ENCODE results near the gene LIMK2. TPM values are rescaled to one million over a fixed set of nuclear protein-coding genes. Genes with fewer than 3 reads are reported as not detected.

Gene LIMK2
- total RNA-seq, 1 donor from 2014 or later = 37.2 TPM

DNA sequence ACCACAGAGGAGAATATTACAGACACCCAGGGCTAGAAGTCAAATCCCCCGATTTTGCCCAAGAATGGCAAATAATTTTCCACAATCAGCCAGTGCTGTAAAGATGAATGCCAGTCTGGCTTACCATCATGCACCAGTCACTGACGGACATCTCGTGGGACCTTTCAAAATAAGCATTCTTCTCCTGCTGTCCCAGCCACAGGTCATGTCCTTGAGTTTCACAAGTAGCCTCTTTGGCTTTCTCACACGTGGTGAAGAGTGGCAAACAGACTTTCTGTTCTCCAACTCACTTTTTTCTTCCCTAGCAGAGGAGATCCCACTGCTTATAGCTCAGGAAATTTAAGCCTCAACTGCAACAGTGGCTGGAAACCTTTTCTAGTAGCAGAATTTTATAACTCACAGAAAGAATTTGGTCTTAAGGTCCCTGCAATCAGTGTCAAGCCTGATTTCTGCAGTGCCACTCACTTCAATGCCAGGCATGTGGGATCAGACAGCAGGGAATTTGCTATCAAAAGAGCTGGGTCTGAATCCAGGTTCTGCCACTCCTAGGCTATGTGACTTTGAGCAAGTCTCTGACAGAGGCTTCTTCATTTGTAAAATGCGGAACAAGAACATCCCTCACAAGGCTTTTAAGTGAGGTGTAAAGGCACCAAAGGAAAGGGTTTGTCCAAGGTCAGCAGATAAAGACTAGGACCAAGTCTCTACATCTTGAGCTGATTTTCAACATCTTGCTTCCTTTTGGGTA is 76.6 kb downstream of the LIMK2 start:
- TF ChIP-seq CTCF (IDR thresholded peaks at IDR 0.05; ENCODE audit: insufficient read depth, low read length, poor library complexity, severe bottlenecking) = no peak
- no peak overlapping the region for H3K4me3 ChIP-seq (ENCODE audit: low read depth, low read length)
- no peak for DNase-seq (ENCODE audit: low read depth)
- no peaks in the 10 kb centered on the region for H3K27me3 ChIP-seq (ENCODE audit: control insufficient read depth, insufficient read depth, low read length)
- peaks cover 6% of the 10 kb centered on the region for H3K36me3 ChIP-seq (ENCODE audit: control insufficient read depth, insufficient read depth, low read length)

GRCh38 chr22:31289344-31289743 is 77.2 kb downstream of the LIMK2 start:
- Histone ChIP-seq H3K36me3 (ENCODE audit: control insufficient read depth, insufficient read depth, low read length) (peaks cover 6% of the 10 kb centered on the region), H3K4me3 (ENCODE audit: low read depth, low read length) (no peak overlapping the region), H3K27me3 (ENCODE audit: control insufficient read depth, insufficient read depth, low read length) (no peaks in the 10 kb centered on the region)
- TF ChIP-seq CTCF (IDR thresholded peaks at IDR 0.05; ENCODE audit: insufficient read depth, low read length, poor library complexity, severe bottlenecking) = no peak
- no peak for DNase-seq (ENCODE audit: low read depth)

DNA sequence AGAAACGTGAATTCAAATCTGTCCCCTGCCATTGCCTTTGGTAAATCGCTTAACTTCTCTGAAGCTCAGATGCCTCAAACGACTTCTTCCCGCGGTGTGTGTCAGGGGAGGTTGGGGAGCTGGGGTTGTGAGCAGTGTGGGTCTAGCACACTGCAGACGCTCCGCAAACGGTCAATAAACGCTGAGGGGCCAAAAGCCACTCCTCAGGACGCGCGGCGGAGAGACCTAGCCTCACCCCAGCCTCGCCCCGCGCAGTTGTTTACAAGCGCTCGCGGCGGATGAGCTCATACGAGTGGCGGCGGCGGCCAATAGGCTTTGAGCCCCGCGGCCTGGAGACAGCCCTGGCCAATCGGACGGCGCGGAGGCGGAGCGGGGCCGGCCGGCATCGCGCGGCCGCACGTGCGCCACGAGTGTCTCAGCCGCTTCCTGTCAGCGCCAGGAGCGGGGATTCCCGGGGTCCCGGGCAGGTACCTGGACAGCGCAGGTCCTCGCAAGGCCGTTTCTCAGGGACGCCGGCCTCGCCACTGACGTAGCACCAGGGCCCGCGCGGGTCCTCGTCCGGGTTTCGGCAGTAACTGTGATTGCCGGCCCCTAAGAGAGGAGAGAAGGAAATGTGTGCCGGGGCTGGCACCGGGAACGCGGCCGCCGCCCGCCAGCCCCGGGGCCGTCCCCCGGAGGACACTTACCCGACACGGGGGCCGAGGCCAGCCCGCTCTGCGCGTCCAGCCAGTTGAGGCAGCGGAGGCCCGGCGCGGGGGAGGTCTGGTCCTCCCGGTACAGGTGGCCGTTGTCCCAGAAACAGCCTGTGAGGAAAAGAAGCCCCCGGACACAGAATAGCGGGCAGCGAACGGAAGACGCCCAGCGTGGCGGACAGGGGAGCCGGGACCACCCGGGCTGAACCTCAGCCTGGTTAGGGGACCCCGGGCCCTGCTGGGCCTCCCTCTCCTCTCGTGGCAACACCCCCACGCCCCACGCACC is 78.7 kb downstream of the LIMK2 start:
- H3K36me3 ChIP-seq (ENCODE audit: control insufficient read depth, insufficient read depth, low read length) = peaks cover 6% of the 10 kb centered on the region
- no peak for TF ChIP-seq CTCF (IDR thresholded peaks at IDR 0.05; ENCODE audit: insufficient read depth, low read length, poor library complexity, severe bottlenecking)
- peak; percentile 63 for DNase-seq (ENCODE audit: low read depth)
- peak overlapping the region; percentile 63 for H3K4me3 ChIP-seq (ENCODE audit: low read depth, low read length)
- no peaks in the 10 kb centered on the region for H3K27me3 ChIP-seq (ENCODE audit: control insufficient read depth, insufficient read depth, low read length)

DNA sequence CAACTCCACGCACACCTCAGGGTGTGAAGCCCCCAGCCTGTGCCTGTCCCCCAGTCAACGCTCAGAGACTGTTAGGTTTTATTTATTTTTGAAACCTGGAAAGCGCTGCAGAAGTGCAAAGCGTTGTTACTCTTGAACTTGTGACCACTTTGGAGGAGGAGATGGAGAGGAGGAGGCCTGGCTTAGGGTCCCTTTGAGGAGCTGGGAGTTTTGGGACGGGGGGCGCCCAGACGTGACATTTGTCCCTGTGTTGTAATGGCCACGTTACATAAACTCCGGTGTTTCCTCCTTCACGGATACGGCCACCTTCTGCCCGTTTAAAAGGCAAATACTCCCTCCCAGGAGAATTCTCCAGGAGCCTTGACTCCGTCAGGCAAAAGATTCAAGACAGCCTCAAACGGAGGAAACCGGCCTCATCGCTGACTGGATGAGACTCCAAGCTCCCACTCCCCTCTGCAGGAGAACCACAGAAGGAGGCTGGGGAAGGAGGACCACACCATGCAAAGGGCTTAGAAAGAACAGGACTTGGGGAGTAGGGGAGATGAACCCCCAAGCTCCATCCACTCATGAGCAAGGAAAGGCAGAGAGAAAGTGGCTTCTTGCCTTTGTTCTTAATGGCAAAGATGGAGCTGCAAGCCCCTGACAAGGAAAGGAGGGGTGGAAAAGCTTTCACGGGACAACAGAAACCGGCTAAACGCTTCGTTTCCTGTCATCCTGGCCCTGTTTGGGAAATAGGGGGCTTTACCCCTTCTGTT is 79.6 kb downstream of the LIMK2 start:
- Histone ChIP-seq H3K36me3 (ENCODE audit: control insufficient read depth, insufficient read depth, low read length) (peaks cover 6% of the 10 kb centered on the region), H3K27me3 (ENCODE audit: control insufficient read depth, insufficient read depth, low read length) (no peaks in the 10 kb centered on the region), H3K4me3 (ENCODE audit: low read depth, low read length) (peak overlapping the region; percentile 63)
- TF ChIP-seq CTCF (IDR thresholded peaks at IDR 0.05; ENCODE audit: insufficient read depth, low read length, poor library complexity, severe bottlenecking) = no peak
- no peak for DNase-seq (ENCODE audit: low read depth)

DNA sequence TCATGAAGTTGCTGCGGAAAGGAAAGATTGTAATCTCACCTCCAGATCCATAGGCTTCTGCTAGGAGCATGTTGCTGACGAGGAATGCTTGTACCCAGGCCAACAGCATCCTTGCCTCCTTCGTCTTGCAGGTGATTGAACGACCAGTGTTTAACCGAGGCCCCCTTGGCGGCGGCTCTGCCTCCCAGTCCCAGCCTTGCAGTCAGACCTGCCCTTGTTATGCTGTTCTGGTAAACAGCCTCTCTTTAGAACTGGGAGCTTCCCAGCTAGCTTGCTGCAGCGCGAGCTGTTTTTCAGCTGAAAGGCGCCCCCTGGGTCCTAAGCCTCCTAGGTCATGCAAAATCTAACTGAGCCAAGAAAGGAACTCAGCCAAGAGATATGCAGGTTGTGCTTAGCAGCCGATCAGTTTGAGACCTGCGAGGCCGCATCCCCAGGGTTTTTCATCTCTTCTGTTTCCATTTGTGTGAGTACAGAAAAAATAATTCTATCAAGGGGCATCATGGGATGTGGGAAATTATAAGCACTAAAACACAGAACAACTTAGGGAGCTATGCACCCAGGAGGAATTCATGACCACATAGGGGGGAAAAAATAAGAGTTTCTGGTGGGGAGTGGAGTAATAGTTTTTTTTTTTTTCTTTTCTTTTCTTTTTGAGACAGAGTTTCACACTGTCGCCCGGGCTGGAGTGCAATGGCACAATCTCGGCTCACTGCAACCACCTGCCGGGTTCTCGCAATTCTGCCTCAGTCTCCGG is 80.3 kb downstream of the LIMK2 start, which contains the start of gene PIK3IP1:
Gene PIK3IP1, minus strand, starts transcription at position 253 of the 754 bp plus-strand sequence. Its CDS starts 144 bp downstream, at position 109.
- DNase-seq (ENCODE audit: low read depth) = peak; percentile 71
- H3K36me3 ChIP-seq (ENCODE audit: control insufficient read depth, insufficient read depth, low read length) = peaks cover 6% of the 10 kb centered on the region
- no peaks in the 10 kb centered on the region for H3K27me3 ChIP-seq (ENCODE audit: control insufficient read depth, insufficient read depth, low read length)
- H3K4me3 ChIP-seq (ENCODE audit: low read depth, low read length) = peak within 1 kb of the TSS; percentile 63
- peak; percentile 55 for TF ChIP-seq CTCF (IDR thresholded peaks at IDR 0.05; ENCODE audit: insufficient read depth, low read length, poor library complexity, severe bottlenecking)

Measured in kidney epithelial cell (primary cell).